ENCODE measurements around the gene REPIN1. TPM values are rescaled to one million over a fixed set of nuclear protein-coding genes. Genes with fewer than 3 reads are reported as not detected.

Gene REPIN1
- total RNA-seq, 1 experiment from 2014 or later = 174 TPM

GRCh38 chr7:150327308-150327707, 41.3 kb upstream of the REPIN1 start:
- CTCF ChIA-PET = no interaction called here
- no peak for TF ChIP-seq EZH2 (IDR thresholded peaks at IDR 0.05; ENCODE audit: low read depth)
- no peak for TF ChIP-seq CTCF (conservative IDR thresholded peaks at IDR 0.05)
- peaks cover 14% of the 10 kb centered on the region; the same call in 1 of the 2 replicates for H3F3A ChIP-seq (ENCODE audit: insufficient read depth, low read depth)

GRCh38 chr7:150329331-150330120, 39.1 kb upstream of the REPIN1 start:
- no peak for TF ChIP-seq CTCF (conservative IDR thresholded peaks at IDR 0.05)
- TF ChIP-seq EZH2 (IDR thresholded peaks at IDR 0.05; ENCODE audit: low read depth) = no peak
- Histone ChIP-seq H3K4me3 (no peak overlapping the region), H3K9me3 (ENCODE audit: insufficient read depth, low read depth) (no peaks in the 10 kb centered on the region), H4K20me1 (ENCODE audit: insufficient read depth) (no peaks in the 10 kb centered on the region), H3K27me3 (ENCODE audit: insufficient read depth, low read depth) (no peaks in the 10 kb centered on the region), H2AFZ (no peak overlapping the region), H3K36me3 (ENCODE audit: low read depth) (peaks cover 40% of the 10 kb centered on the region), H3K27ac (no peak overlapping the region), H3K9me2 (ENCODE audit: insufficient read depth) (no peaks in the 10 kb centered on the region), H3F3A (ENCODE audit: insufficient read depth, low read depth) (0 out of 2 replicates have a peak, but pooled peaks cover 7% of the 10 kb centered on the region), H3K4me1 (replicated peaks; ENCODE audit: insufficient read depth) (peaks cover 13% of the 10 kb centered on the region), H3K79me2 (ENCODE audit: low read depth) (peaks cover 37% of the 10 kb centered on the region), H3K4me2 (no peak overlapping the region)
- ChIA-PET POLR2A (ENCODE audit: unreplicated experiment) (no interaction called here), CTCF (no interaction called here)
- intact Hi-C loops (cut with micrococcal nuclease; ENCODE audit: unreplicated experiment) = no loop called here
- DNase-seq = no peak
- BruUV-seq (replicated peaks) = no TSS peak

More at GRCh38 chr7:150327308-150327707, 41.3 kb upstream of the REPIN1 start:
- H3K27me3 ChIP-seq (ENCODE audit: insufficient read depth, low read depth) = no peaks in the 10 kb centered on the region
- no peaks in the 10 kb centered on the region for H4K20me1 ChIP-seq (ENCODE audit: insufficient read depth)
- peaks cover 23% of the 10 kb centered on the region for H3K4me1 ChIP-seq (replicated peaks; ENCODE audit: insufficient read depth)
- no peaks in the 10 kb centered on the region for H3K9me2 ChIP-seq (ENCODE audit: insufficient read depth)
- no peaks in the 10 kb centered on the region for H3K9me3 ChIP-seq (ENCODE audit: insufficient read depth, low read depth)
- H3K27ac ChIP-seq = no peak overlapping the region
- intact Hi-C loops (cut with micrococcal nuclease; ENCODE audit: unreplicated experiment) = no loop called here
- no peak overlapping the region for H2AFZ ChIP-seq
- no peak for DNase-seq
- H3K79me2 ChIP-seq (ENCODE audit: low read depth) = peaks cover 59% of the 10 kb centered on the region
- H3K36me3 ChIP-seq (ENCODE audit: low read depth) = peaks cover 40% of the 10 kb centered on the region
- no TSS peak for BruUV-seq (replicated peaks)
- H3K4me2 ChIP-seq = no peak overlapping the region
- POLR2A ChIA-PET (ENCODE audit: unreplicated experiment) = no interaction called here
- no peak overlapping the region for H3K4me3 ChIP-seq

- intact Hi-C loops (cut with micrococcal nuclease; ENCODE audit: unreplicated experiment) = no loop called here
- ChIA-PET CTCF (no interaction called here), POLR2A (ENCODE audit: unreplicated experiment) (no interaction called here)
- no peak overlapping the region for H3K27ac ChIP-seq
- H3K9me2 ChIP-seq (ENCODE audit: insufficient read depth) = no peaks in the 10 kb centered on the region
- peaks cover 5% of the 10 kb centered on the region for H3K4me1 ChIP-seq (replicated peaks; ENCODE audit: insufficient read depth)
- no TSS peak for BruUV-seq (replicated peaks)
- peaks cover 29% of the 10 kb centered on the region for H3K79me2 ChIP-seq (ENCODE audit: low read depth)
- H3K4me3 ChIP-seq = no peak overlapping the region
- no peak overlapping the region for H3K4me2 ChIP-seq
- H3F3A ChIP-seq (ENCODE audit: insufficient read depth, low read depth) = no peaks in the 10 kb centered on the region
- no peak for DNase-seq
- no peaks in the 10 kb centered on the region for H3K9me3 ChIP-seq (ENCODE audit: insufficient read depth, low read depth)
- TF ChIP-seq EZH2 (IDR thresholded peaks at IDR 0.05; ENCODE audit: low read depth) = no peak
- no peak for TF ChIP-seq CTCF (conservative IDR thresholded peaks at IDR 0.05)
- H3K27me3 ChIP-seq (ENCODE audit: insufficient read depth, low read depth) = no peaks in the 10 kb centered on the region
- peaks cover 38% of the 10 kb centered on the region for H3K36me3 ChIP-seq (ENCODE audit: low read depth)
- H2AFZ ChIP-seq = no peak overlapping the region
- H4K20me1 ChIP-seq (ENCODE audit: insufficient read depth) = no peaks in the 10 kb centered on the region
Measured at GRCh38 chr7:150330211-150330885, 38.3 kb upstream of the REPIN1 start.

Measured in PC-9 (cell line).